ENCODE results near the gene FALEC.
"Not testable (repeated sequence)": the region's sequence is repeated elsewhere in the genome, so short reads cannot be mapped to it uniquely, and the experiment has no call there.

Gene FALEC

GRCh38 chr1:150562446-150563339 lies 47.1 kb downstream of the FALEC start:
- H3K4me3 ChIP-seq (ENCODE audit: low read depth, low read length) = no peak overlapping the region
- peak; percentile 48 for DNase-seq (ENCODE audit: low read depth)
- TF ChIP-seq MAX (IDR thresholded peaks at IDR 0.05; ENCODE audit: low read depth, low read length) (no peak), CTCF (IDR thresholded peaks at IDR 0.05; ENCODE audit: low read depth, low read length) (no peak), MYC (IDR thresholded peaks at IDR 0.05; ENCODE audit: low read depth, low read length) (no peak), POLR2A (IDR thresholded peaks at IDR 0.05; ENCODE audit: extremely low read depth, insufficient read length) (no peak)

- H3K4me3 ChIP-seq (ENCODE audit: low read depth, low read length) = no peak overlapping the region
- TF ChIP-seq POLR2A (IDR thresholded peaks at IDR 0.05; ENCODE audit: extremely low read depth, insufficient read length) = no peak
- no peak for TF ChIP-seq CTCF (IDR thresholded peaks at IDR 0.05; ENCODE audit: low read depth, low read length)
- TF ChIP-seq MAX (IDR thresholded peaks at IDR 0.05; ENCODE audit: low read depth, low read length) = no peak
- no peak for TF ChIP-seq MYC (IDR thresholded peaks at IDR 0.05; ENCODE audit: low read depth, low read length)
- DNase-seq (ENCODE audit: low read depth) = no peak
Observed at GRCh38 chr1:150563340-150564038, 47.9 kb downstream of the FALEC start.

GRCh38 chr1:150564051-150564991 lies 48.8 kb downstream of the FALEC start:
- DNase-seq (ENCODE audit: low read depth) = no peak
- no peak overlapping the region for H3K4me3 ChIP-seq (ENCODE audit: low read depth, low read length)
- no peak for TF ChIP-seq POLR2A (IDR thresholded peaks at IDR 0.05; ENCODE audit: extremely low read depth, insufficient read length)

- DNase-seq (ENCODE audit: low read depth); H3K4me3 ChIP-seq (ENCODE audit: low read depth, low read length): not testable (repeated sequence)
Observed at GRCh38 chr1:150565240-150565991, 49.9 kb downstream of the FALEC start.

- no peak for DNase-seq (ENCODE audit: low read depth)
- no peak for TF ChIP-seq MAX (IDR thresholded peaks at IDR 0.05; ENCODE audit: low read depth, low read length)
- no peak for TF ChIP-seq POLR2A (IDR thresholded peaks at IDR 0.05; ENCODE audit: extremely low read depth, insufficient read length)
- TF ChIP-seq MYC (IDR thresholded peaks at IDR 0.05; ENCODE audit: low read depth, low read length) = no peak
- TF ChIP-seq CTCF (IDR thresholded peaks at IDR 0.05; ENCODE audit: low read depth, low read length) = no peak
- H3K4me3 ChIP-seq (ENCODE audit: low read depth, low read length) = no peak overlapping the region
Observed at GRCh38 chr1:150566589-150567340, 51.2 kb downstream of the FALEC start.

GRCh38 chr1:150567341-150567716 lies 51.8 kb downstream of the FALEC start:
- no peak overlapping the region for H3K4me3 ChIP-seq (ENCODE audit: low read depth, low read length)
- DNase-seq (ENCODE audit: low read depth) = no peak
- TF ChIP-seq CTCF (IDR thresholded peaks at IDR 0.05; ENCODE audit: low read depth, low read length) = no peak
- TF ChIP-seq MYC (IDR thresholded peaks at IDR 0.05; ENCODE audit: low read depth, low read length) = no peak
- no peak for TF ChIP-seq POLR2A (IDR thresholded peaks at IDR 0.05; ENCODE audit: extremely low read depth, insufficient read length)
- TF ChIP-seq MAX (IDR thresholded peaks at IDR 0.05; ENCODE audit: low read depth, low read length) = no peak

All from NB4 (cell line).